Ureter (tissue), 1 donor: ENCODE data around the gene MEI4. TPM values are rescaled to one million over a fixed set of nuclear protein-coding genes. Genes with fewer than 3 reads are reported as not detected.
"Not testable (repeated sequence)": the region's sequence is repeated elsewhere in the genome, so short reads cannot be mapped to it uniquely, and the experiment has no call there.

Experiments used
- DNase-seq: peaks from one replicate; pipeline ENCODE4 v3.0.0-alpha.2; 2020; ENCODE audit warnings: low spot score
- total RNA-seq: library from RNA; stranded (reverse); gene quantifications from one replicate; pipeline ENCODE4 v1.2.4, GENCODE V29; 2023
- donor health status: DM: yes; HTN: yes; CAD: no.

The MEI4 gene
- total RNA-seq, 1 donor from 2014 or later = 0.47 TPM

- DNase-seq = no peak
These were observed 162.7 kb downstream of the MEI4 start for GRCh38 chr6:77815531-77815930.

- DNase-seq = no peak
These were observed 164.0 kb downstream of the MEI4 start for GRCh38 chr6:77816766-77817270.

DNA sequence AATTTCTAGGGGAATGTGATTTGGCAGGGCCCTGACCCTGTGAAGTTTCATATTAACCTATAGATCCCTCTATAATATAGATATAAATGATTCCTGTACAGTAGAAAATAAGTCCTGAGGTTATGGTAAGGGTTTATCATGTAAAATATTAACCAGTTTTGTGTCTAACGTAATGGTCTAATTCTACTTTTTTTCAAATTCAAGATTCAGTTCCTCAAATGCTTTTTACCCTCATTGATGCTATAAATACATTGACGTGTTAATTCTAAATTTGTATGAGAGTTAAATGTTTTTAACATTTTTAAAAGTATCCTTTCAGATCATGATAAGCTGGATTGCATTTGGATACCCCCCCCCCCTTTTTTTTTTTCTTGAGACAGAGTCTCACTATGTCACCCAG, 169.4 kb downstream of the MEI4 start:
- DNase-seq = no peak

- DNase-seq = no peak
These were observed 172.4 kb downstream of the MEI4 start for GRCh38 chr6:77825204-77825603.

DNA sequence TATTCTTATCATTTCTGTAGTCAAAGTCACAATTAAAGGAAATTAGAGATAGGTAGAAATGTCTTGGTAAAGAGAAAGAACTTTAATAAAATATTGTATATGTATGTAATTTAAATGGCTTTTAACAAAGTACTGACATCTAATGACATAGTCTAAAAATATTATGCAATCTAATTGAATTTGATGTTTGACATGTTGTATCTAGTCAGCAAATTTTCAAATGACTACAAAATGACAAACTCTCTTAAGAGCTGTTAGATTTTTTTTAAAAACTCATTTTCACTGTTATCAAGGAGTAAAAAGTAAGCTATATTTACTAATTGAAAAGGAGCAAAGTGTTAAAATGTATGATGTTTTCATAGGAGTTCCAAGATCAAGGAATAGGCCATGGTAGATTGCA, 176.9 kb downstream of the MEI4 start:
- DNase-seq = no peak

DNA sequence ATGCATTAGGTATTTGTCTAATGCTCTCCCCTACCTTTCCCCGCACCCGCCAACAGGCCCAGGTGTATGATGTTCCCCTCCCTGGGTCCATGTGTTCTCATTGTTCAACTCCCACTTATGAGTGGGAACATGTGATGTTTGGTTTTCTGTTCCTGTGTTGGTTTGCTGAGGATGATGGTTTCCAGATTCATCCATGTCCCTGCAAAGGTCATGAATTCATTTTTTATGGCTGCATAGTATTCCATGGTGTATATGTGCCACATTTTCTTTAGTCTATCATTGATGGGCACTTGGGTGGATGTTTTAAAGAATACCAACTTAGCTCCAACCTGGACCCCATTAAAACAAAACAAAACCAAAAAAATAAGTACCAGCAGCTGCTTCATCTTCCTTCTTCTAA, 180.9 kb downstream of the MEI4 start:
- not testable (repeated sequence) for DNase-seq

DNA sequence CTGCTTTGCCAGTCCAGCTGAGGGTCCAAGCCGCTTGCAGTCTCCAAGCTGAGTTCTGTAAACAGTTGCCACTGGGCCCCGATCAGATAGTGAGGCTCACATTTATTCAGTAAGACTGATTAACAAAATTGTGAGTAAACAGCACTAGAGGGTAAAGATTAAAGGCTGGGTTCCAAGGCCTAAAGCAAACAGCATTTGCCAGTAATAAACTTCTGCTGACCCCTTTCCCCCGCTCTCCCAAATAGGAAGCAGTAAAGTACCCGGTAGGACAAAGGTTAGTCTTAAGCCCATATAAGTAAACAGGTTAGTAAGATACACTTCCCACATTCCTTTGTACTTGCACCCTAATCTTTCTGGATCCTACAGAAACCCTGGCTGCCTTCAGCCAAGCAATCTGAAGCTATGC, 181.8 kb downstream of the MEI4 start:
- DNase-seq = no peak

GRCh38 chr6:77837034-77837784, 184.4 kb downstream of the MEI4 start:
- DNase-seq = no peak

DNA sequence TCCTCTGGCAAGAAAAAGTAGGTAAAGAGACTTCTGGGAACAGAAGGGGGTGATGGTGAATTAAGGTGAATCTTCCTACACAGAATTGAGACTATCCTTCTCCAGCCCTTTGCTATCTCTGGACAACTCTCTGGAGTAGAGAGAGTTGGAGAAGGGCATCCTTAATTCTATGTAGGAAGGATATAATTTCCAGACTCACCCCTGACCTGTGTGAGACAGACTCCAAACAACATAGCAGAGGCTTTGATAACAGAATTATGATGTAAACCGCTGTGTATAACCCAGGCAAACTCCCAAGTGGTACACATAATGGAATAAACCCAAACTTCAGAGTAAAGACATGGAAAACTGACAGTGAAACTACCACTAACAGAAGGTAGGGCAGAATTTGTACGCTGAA, 186.5 kb downstream of the MEI4 start:
- DNase-seq = no peak

DNA sequence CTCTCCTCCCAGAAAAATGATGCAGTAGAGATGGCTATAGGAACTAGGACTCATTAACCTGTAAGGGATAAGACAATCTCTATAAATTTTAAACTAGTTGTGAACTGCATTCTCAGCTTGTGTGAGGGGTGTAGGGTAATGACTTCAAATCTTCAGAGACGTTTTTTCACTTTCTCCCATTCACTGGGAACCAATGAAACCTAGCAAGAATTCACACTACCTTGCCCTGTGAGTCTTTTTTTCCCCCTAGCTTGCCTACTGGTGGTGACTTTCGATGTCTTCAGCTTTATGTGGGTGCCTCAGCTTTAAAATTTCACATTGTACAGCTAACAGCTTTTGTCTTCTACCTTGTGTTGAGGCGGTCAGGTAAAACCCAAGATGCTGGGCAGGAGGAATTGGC, 192.0 kb downstream of the MEI4 start:
- DNase-seq = no peak

DNA sequence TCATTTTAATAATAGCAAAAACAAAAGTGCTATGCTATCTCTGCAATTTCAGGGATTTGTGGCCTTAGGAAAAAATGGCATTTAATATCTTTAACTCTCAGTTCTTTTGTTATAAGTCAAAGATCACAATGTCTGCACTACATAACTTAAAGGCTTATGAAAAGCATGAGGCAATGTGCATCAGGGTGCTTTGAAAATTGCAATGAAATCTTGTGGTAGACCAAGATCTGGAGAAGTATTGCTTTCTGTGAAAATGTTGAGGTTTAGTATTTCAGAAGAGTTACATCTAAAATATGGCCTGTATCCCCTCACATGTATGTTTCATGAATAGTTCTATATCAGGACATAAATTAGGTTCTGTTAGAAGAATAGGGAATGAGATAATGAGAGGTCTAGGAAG, 200.6 kb downstream of the MEI4 start:
- no peak for DNase-seq

- no peak for DNase-seq
These were observed 203.6 kb downstream of the MEI4 start for GRCh38 chr6:77856391-77856790.

DNA sequence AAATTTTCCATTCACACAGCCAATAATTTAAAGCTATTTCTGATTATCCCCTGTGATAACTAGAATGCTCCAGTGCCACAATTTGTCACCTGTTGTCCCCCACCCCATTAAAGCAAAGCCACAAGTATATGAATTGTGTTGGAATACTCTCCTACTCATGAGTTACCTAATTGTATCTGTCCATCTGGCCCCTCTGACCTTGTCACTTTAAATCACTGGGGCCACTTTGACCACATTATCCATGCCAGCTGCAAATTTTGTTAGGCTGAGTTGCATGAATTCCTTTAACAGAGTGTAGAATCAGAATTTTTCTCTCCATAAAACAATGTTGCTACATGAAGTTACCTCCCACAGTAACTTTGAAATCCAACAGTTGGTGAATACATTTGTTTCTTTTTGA, 204.6 kb downstream of the MEI4 start:
- DNase-seq = no peak

GRCh38 chr6:77876300-77876699, 223.5 kb downstream of the MEI4 start:
- no peak for DNase-seq

GRCh38 chr6:77879527-77879926, 226.7 kb downstream of the MEI4 start:
- DNase-seq = no peak

- DNase-seq = no peak
These were observed 227.7 kb downstream of the MEI4 start for GRCh38 chr6:77880501-77880900.

DNA sequence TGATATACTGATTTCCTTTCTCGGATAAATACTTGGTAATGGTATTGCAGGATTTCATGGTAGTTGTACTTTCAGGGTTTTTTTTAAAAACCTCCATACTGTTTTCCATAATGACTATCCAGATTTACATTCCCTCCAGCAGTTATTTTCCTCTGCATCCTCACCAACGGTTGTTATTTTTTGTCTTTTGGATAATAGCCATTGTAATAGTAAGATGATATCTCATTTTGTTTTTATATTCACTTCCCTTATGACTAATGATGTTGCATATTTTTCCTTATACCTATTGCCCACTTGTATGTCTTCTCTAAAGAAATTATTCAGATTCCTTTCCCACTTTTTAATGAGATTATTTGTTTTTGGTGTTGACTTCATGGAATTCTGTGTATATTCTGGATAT, 231.0 kb downstream of the MEI4 start:
- no peak for DNase-seq

- DNase-seq = no peak
These were observed 240.6 kb downstream of the MEI4 start for GRCh38 chr6:77893391-77893790.

DNA sequence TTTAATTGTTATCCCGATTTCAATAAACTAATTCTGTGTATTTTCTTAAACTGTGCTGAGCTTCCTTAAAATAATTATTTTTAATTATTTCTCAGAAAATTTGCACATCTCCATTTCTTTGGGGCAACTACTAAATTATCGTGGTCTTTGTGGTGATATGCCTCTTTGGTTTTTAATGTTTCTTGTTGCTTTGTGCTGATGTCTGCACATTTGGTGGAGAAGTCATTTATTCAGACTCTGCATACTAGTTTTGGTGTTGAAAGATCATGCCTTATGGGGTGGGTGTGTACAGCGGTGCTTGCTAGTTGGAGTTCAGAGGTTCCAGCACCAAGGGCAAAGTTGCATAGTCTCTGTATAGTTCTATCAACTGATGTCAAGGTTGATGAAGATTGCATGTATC, 253.2 kb downstream of the MEI4 start:
- no peak for DNase-seq

DNA sequence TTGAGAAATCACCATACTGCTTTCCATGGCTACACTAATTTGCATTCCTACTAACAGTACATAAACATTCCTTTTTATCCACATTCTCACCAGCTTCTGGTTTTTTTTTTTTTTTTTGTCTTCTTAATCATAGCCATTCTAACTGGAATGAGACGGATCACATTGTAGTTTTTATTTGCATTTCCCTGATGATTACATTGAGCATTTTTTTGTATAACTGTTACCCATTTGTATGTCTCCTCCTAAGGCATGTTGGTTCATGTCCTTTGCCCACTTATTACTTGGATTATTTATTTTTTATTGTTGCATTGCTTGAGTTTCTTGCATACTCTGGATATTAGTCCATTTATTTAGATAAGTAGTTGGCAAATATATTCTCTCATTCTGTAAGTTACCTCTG, 258.0 kb downstream of the MEI4 start:
- DNase-seq = no peak

GRCh38 chr6:77926198-77926751, 273.4 kb downstream of the MEI4 start:
- DNase-seq = no peak

- no peak for DNase-seq
These were observed 277.5 kb downstream of the MEI4 start for GRCh38 chr6:77930382-77930781.

DNA sequence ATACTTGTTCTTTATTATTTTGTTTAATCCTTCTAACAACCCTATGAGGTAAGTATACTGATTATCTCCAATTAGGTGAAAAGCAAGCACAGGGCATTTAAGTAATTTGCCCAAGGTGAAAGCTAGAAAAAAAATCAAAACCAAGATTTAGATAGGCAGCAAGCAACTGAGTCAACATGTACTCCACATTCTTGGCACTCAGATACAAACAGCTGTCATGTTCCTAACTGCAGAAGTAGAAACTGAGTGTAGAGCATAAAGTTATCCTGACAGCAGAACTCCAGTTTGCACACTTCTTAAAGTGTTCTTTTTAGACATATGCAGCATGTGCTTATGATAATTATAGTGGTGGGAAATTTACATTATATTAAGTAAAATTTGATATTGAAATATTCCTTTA, 278.1 kb downstream of the MEI4 start:
- no peak for DNase-seq

DNA sequence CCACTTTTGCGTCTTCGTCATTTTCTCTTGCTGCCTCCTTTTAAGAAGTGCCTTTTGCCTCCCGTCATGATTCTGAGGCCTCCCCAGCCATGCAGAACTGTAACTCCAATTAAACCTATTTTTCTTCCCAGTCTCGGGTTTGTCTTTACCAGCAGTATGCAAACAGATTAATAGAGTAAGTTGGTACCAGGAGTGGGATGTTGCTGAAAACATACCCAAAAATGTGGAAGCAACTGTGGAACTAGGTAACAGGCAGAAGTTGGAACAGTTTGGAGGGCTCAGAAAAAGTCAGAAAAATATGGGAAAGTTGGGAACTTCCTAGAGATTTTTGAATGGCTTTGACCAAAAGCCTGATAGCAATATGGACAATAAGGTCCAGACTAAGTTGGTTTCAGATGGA, 309.2 kb downstream of the MEI4 start:
- DNase-seq = no peak
